Kidney tubule cell (primary cell): Measurements from ENCODE around the gene DOLPP1.

Experiments used
- DNase-seq: peaks from one replicate; pipeline ENCODE4 v3.0.0-alpha.2; 2018; ENCODE audit warnings: low spot score

The DOLPP1 gene

DNA sequence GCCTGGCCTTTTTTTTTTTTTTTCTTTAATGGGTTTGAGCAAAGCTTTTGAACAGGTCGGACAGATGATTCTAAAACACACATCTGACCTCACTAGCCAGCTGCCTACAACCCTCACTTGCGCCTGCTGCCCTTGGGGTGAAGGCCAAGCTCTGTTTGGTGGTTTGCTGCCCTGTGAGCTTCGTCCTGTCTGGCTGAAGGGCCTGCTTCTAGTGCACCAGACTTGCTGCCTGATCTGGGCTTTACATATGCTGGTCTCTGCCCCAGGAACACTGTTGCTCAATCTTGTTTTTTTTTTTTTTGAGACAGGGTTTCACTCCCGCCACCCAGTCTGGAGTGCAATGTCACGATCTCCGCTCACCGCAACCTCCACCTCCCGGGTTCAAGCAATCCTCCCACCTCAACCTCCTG is 16.4 kb upstream of the DOLPP1 start:
- DNase-seq = no peak

DNA sequence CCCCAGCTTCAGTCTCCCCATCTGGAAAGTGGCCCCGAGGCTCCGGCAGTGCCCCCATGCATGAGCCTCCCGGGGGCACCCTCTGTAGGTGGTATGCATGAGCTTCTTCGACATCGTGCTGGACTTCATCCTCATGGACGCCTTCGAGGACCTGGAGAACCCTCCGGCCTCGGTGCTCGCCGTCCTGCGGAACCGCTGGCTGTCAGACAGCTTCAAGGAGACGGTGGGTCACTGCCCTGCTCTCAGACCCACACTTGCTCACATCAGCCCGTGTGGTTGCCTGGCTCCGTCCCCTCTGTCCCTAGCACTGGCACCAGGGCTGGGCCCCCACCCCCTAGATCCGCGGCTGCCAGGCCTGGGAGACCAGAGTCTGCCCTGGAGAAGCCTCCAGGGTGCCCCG is 12.8 kb upstream of the DOLPP1 start:
- DNase-seq = no peak

DNA sequence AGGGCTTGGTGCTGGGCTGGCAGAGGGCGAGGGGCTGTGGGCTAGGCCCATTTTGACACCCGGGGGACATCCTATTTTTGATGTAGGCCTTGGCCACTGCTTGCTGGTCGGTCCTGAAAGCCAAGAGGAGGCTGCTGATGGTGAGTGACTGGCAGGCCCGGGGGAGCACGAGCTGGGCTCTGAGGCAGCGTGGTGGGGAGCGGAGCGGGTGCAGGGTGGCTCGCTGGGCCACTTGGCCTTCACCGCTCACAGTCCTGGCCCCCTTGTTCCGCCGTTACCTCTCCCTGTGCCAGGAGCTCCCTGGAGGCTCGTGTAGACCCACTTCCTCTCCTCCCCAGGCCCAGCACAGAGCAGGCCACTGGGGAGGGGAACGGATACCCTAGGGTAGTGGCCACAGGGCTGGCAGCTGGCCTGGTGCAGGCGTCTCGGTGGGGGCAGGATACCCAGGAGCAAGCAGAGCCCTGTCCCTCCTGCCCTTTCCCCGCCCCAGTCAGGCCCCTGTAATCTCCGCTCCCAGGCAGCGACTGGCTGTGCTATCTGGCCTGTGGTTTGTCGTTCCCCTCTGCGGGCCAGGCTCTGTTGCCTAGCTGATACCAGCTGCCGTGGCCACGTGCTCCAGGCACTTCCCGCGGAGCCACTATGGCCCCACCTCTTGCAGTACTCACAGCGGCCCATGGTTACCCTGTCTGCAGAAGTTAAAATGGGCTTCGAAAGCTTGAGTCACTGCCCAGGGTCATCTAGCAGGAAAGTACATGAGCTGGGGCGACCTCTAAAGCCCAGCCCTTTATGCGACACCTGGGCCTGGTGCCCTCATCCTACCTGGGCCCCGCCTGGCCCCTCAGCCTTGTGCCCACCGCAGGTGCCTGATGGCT is 11.7 kb upstream of the DOLPP1 start:
- DNase-seq = no peak

DNA sequence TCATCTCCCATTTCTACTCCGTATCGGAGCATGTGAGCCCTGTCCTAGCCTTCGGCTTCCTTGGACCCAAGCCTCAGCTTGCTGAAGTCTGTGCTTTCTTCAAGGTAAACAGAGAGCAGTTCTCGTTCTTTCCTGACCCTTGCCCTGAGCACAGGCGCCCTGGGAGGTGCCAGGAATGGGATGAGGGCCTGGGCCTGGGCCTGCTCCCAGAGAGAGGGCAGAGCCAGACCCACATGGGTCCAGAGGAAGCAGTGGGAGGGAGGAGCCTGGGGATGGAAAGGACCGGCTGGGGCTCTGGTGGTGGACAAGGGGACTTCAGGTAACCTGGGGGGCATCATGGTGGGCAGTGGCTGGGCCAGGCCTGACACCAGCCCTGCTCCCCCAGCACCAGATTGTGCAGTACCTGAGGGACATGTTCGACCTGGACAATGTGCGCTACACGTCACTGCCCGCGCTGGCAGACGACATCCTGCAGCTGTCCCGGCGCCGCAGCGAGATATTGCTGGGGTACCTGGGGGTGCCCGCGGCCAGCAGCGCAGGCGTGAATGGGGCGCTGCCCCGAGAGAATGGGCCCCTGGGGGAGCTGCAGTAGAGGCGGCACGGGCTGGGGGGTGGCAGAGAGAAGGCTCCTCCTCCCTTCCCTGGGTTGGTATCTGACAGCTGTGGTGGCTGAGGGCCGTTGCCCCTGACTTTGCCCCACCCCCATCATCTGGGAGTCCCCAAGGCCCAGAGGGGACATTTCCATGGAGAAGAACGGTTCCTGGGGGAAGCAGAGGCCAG is 10.9 kb upstream of the DOLPP1 start:
- DNase-seq = no peak

DNA sequence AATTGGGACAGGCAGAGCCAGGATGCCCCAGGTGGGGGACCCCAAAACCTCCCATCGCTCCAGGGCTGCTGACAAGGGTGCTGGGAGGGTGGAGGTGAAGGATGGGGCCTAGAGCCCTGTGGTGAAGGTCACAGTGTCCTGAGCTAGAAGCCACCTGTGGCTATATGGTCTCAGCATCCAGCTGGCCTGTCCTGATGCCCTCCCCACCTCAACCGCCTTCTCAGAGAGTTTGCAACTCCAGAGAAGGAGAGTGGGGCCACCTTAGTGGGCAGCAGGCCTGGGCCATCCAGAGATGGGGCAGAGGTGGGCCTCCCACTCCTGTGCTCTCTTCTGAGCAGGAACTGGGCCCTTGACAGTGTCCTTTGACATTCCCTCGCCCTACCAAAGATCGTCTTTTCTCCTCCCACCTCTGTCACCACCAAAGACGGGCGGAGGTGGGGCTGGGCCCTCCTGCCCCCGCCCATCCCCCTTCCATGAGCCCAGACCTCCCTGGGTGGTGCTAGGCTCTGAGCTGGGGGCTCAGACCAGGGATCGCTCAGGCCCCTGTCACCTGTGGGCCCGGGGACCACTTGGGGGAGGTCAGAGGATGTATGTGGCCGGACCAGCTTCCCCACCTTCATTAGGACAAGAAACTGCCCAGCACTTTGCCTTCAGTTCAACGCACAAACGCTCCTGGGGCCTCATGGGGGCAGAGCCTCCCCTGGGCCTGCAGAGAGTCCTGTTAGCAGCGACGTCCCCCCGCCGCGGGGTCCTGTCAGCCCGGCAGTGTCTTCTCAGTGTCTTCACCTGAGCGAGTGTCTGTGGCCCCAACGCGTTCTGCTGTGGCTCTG is 10.0 kb upstream of the DOLPP1 start:
- DNase-seq = no peak

DNA sequence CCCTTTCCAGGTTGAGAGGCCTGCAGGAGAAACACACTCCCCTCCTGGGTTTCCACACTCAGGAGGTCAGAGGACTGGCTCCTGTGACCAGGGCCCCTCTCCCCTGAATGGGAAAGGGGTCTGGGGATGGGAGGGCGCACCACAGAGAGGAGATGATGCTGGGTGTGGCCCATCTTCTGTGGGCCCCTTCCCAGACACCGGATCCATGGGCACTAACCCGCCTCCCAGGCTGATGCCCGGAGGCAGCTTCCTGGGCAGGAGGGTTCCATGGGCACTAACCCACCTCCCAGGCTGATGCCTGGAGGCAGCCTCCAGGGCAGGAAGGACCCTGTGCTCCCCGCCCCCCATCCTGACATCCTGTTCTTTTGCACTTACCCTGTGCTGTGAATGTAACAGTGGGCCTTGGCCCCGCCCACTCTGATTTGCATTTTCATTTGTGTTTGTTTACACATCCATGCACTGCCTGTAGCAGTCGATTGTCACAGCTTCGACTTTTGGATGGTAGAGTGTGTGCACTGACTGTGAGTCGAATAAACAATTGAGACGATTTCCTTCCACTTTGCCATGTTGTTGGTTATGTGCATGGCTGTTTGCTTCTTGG is 9.3 kb upstream of the DOLPP1 start:
- DNase-seq = no peak

DNA sequence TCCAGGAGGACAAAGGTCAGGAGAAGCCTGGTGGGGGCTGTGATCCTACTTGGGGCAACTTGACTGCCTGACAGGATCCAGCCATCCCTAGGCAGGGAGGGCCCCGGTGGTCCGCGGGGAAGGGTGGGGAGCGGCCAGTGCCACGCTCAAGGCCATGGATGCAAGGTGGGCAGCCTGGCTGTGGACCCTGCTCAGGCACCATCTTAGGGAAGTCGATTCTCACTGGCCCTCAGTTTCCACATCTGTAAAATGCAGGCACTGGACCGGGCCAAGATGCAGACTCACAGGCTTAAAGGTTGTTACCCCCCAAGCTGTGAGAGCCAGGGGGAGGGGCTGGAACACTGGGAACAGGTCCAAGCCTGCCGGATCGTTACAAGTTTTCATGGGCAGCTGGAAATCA is 8.7 kb upstream of the DOLPP1 start:
- DNase-seq = no peak

DNA sequence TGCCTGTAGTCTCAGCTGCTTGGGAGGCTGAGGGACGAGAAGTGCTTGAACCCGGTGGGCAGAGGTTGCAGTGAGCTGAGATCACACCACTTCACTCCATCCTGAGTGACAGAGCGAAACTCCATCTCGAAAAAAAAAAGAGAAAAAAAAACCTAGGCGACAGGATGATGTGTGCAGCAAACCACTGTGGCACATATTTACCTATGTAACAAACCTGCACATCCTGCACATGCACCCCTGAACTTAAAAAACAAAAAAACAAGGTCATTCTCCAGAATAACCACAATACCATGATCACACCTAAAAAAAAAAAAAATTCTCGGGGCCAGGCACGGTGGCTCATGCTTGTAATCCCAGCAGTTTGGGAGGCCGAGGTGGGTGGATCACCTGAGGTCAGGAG is 7.5 kb upstream of the DOLPP1 start:
- DNase-seq = no peak

DNA sequence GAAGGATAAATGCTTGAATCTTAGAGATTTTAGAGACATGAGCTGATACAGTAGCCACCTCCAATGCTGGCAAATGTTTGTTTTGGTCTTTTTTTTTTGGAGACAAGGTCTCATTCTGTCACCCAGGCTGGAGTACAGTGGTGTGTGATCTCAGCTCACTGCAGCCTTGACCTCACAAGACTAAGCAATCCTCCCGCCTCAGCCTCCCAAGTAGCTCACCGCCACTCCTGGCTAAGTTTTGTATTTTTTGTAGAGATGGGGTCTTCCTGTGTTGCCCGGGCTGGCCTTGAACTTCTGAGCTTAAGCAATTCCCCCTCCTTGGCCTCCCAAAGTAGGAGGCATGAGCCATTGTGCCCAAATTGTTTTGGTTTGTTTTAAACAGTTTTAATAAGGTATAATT is 6.8 kb upstream of the DOLPP1 start:
- no peak for DNase-seq

DNA sequence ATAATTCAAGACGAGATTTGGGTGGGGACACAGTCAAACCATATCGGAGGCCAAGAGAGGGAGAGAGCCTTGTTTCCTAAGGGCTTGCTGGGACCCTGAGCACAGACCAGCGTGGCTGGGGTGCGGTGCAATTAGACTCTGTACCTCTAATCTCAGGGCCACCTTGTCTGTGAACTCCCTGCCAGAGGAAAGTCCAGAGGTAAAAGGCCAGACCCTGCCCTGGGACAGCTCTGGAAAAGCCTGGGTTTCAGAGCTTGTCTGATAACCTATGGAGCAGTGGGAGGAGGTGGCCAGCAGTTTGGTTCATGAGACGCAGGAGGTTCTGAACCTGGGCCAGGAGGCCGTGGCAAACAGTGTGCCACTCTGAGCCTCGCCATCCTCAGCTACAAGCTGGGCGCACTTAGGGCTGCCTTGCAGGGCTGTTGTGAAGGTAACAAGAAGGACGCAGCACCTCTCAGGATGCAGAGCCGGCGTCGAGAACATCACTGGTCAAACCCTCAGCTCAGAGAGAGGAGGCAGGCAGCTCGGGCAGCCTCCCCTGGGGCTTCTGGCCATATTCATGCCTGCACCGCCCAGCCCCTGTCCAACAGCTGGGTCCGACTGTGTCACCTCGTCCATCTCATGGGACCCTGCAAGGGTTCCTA is 4.8 kb upstream of the DOLPP1 start:
- no peak for DNase-seq

DNA sequence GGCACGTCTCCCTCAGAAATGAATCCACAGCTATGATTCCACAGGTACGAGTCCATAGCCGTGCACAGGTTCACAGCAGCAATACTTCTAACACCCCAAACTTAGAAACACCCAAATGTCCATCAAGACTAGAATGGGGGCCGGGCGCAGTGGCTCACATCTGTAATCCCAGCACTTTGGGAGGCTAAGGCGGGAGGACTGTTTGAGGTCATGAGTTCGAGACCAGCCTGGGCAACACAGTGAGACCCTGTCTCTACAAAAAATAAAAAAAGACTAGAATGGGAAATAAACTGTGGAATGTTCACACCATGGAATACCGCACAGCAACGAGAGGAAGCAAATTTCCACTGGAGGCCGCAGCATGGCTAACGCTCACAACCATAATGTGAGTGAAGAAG is 4.3 kb upstream of the DOLPP1 start:
- DNase-seq = no peak

DNA sequence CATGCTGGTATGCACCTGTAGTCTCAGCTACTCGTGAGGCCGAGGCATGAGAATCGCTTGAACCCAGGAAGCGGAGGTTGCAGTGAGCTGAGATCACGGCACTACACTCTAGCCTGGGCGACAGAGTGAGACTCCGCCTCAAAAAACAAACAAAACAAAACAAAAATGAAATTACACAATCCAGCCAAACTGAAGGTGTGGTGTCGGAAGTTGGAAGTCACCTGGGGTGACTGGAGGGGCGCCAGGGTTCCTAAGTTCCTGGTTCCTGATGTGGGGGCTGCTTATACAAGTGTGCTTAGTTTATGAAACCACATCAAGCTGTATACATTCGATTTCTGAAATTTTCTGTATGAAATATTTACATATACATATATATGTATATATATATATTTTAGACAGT is 3.7 kb upstream of the DOLPP1 start:
- no peak for DNase-seq

DNA sequence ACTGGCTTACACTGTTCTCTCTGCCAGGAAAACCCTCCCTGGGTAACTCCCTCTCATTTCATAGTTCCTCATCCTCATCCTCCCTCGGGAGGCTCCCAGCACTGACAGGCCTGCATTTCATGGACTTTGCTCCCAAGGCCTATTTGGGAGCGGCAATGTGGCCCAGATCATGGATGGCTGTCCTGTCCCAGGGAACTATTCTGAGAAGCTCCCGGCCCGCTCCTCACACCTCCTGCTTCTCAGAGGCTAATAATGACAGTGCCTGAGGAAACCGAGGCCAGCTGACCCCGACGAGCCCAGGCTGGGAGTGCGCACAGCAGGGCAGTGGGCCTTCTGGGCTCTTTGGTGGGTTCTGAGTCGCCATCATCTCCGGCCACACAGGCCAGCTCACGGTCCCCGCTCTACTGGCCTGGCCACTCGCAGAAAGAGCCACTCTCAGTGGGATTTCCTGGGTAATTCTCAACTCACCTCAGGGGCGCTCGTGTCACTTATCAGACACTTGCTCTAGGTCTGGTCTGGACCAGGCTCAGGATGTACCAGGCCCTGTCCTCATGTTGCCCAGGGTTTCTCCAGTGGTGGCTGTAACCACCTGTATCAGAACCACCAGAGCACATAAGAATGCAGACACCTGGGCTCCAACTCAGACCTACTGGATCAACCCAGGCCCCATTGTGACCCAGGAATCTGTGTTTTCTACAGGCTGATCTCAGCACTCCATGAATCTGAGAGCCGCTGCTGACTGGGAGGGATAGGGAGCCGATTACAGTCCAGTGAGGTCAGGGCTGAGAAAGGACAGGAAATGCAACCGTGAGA is 2.0 kb upstream of the DOLPP1 start:
- no peak for DNase-seq

DNA sequence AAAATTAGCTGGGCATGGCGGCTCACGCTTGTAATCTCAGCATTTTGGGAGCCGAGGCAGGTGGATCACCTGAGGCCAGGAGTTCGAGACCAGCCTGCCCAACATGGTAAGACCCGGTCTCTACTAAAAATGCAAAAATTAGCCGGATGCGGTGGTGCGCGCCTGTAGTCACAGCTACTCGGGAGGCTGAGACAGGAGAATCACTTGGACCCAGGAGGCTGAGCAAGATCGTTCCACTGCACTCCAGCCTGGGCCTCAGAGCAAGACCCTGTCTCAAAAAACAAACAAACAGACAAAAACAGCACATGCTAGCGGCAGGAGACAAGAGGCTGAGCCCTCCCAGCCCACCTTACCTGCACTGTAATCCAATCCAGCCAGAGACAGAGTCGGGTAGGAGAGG is 1.1 kb upstream of the DOLPP1 start:
- DNase-seq = no peak

DNA sequence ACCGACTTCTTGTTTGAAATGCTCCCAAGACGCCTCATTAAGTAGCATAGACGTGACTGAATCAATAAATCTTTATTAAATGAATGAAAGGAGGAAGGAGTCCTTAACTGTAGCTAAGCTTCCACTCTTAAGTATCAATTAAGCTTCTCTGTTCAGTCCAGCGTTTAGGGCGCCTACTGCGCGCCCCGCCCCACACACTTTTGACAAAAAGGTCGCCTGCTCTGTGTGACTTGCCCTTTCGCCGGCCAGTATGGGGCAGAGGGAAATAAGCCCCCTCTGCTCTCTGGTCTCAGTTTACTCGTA is 662 bp upstream of the DOLPP1 start:
- DNase-seq = no peak

DNA sequence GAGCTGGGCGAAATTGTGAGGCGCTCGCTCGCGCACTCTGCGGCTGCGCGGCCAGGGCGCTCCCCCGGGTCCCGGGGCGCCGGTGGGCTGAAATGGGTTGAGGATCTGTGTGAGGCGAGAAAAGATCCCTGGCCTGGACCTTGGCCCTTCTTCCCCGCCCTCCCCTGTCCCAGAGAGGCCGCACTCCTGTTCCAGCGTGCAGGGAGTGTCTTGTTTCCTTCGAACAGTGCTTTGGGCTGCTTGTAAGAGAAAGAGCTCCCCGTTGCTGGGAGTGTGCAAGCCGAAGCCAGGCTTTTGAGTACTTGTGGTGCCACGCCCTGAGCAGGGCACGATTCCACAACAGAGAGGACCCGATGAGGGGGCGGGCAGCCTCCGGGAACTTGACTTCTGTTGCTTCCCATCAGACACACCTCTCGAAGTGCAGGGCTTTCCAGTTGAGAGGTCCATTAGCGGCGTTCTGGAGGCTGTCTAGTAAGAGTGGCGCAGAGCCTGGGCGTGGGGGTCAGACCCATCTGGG is 535 bp downstream of the DOLPP1 start:
- DNase-seq = no peak

DNA sequence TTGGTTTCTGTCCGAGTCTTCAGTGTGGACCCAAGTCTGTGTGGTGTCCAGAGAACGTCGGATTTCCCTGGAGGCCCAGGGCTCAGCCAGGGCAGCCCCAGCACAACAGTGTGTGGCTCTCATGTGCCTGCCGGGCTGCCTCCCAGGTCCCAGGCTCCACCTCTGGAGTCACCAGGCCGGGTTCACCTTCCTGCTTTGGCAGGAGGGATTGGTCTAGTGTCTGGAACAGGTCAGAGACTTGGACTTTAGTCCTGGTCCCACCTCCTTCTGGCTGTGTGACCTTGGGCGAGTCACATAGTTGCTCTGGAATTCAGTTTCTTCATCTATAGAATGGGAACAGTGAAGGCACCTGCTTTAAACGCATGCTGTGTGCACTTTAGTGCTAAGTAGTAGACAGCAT is 3.2 kb downstream of the DOLPP1 start:
- DNase-seq = no peak

DNA sequence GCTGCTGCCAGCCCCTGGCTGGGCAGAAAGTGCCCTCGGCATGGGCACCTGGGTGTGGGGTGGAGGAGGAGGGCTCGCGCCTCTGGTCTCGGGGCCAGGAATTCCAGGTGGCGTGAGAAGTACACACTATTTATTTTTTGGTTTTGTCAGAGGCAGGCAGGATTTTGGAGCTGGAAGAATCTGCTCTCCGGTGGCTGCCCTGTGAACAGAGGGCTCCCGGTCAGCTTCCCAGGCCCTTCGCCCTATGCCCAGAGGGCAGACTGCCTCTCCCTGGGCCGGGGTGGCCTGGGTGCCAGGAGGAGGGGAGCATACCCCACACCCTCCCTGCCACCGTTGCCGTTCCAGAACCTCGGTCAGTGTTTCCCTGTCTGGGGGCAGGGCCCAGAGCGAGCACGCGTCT is 8.3 kb downstream of the DOLPP1 start:
- DNase-seq = no peak

DNA sequence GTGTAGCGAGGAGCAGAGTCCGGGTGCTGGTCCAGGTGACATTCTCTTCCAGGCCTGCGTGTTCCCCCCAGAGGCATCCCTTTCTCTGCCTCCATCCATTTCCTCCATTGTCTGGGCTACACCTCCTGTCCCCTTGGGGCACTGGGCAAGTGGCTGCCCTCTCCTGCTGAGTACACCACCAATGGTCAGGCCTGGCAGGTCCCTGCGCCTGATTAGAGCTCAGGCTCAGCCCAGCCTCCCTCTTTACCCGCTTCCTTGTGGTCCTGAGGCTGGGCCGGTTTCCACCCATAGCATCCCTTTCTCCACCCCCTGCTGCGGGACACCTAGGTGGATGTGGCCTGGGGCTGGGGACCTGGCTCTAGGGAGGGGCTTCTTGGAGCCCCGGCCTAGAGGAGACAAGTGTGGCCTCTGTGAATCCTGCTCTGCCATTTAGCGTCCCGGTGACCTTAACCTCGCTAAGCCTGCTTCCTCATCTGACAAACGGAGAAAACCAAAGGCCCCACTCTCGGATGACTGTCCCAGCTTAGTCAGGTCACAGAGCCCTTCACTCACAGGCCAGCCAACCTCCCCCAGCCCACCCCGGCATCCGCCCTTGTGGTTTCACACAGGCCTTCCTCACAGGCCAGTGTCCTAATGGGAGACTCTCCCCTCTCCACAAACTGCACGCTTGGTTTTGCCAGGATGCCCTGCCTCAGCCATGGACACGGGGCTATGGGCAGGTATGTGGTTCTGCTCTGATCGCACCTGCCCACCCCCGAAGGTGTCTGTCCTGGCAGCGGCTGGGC is 12.9 kb downstream of the DOLPP1 start:
- DNase-seq = no peak
